ENCODE results near the gene WNT2. TPM values are rescaled to one million over a fixed set of nuclear protein-coding genes. Genes with fewer than 3 reads are reported as not detected.

Gene WNT2
- total and polyA plus RNA-seq, 7 donors = 0.01 to 0.47 (median 0.03) TPM; not detected in 4

GRCh38 chr7:117297606-117298005 is 25.3 kb downstream of the WNT2 start:
- H3K4me1 ChIP-seq = no peaks in the 10 kb centered on the region
- no peaks in the 10 kb centered on the region for H3K9me3 ChIP-seq
- TF ChIP-seq CTCF (IDR thresholded peaks at IDR 0.05) = no peak
- DNase-seq (no peak), ATAC-seq (no peak)
- 76 to 79% (median 79%) methylated on average over 12 of the region's 12 CpGs for WGBS, 3 donors
- no peaks in the 10 kb centered on the region for H3K27me3 ChIP-seq (ENCODE audit: insufficient read depth in 3 of 3, low read length in 2 of 3)
- H3K27ac ChIP-seq = no peak overlapping the region
- H3K36me3 ChIP-seq (ENCODE audit: insufficient read depth in 1 of 2, low read depth in 1 of 2) = no peaks in the 10 kb centered on the region
- intact Hi-C loops (cut with DNase I) = no loop called here
- no peak overlapping the region for H3K4me3 ChIP-seq

GRCh38 chr7:117296066-117296465 is 26.8 kb downstream of the WNT2 start:
- no peak overlapping the region for H3K27ac ChIP-seq
- no peaks in the 10 kb centered on the region for H3K9me3 ChIP-seq
- no peak for ATAC-seq
- no peaks in the 10 kb centered on the region for H3K4me1 ChIP-seq
- 37 to 49% (median 42%) methylated on average over 3 of the region's 3 CpGs for WGBS, 3 donors
- no peak for DNase-seq
- H3K27me3 ChIP-seq (ENCODE audit: insufficient read depth in 3 of 3, low read length in 2 of 3) = no peaks in the 10 kb centered on the region
- H3K36me3 ChIP-seq (ENCODE audit: insufficient read depth in 1 of 2, low read depth in 1 of 2) = no peaks in the 10 kb centered on the region
- no peak overlapping the region for H3K4me3 ChIP-seq
- intact Hi-C loops (cut with DNase I) = no loop called here
- TF ChIP-seq CTCF (IDR thresholded peaks at IDR 0.05) = no peak

- WGBS, 3 donors = 65 to 71% (median 68%) methylated on average over 5 of the region's 5 CpGs
- no peak for TF ChIP-seq CTCF (IDR thresholded peaks at IDR 0.05)
Observed at GRCh38 chr7:117285826-117286225, 37.0 kb downstream of the WNT2 start.

GRCh38 chr7:117284692-117285091 is 38.2 kb downstream of the WNT2 start:
- H3K9me3 ChIP-seq = no peaks in the 10 kb centered on the region
- H3K27ac ChIP-seq = no peak overlapping the region
- intact Hi-C loops (cut with DNase I) = no loop called here
- DNase-seq = no peak
- H3K27me3 ChIP-seq (ENCODE audit: insufficient read depth in 3 of 3, low read length in 2 of 3) = peaks cover 0 to 2% (median 0%) of the 10 kb centered on the region in 3 donors
- H3K4me1 ChIP-seq = no peaks in the 10 kb centered on the region
- no peak for ATAC-seq
- TF ChIP-seq CTCF (IDR thresholded peaks at IDR 0.05) = no peak
- no peaks in the 10 kb centered on the region for H3K36me3 ChIP-seq (ENCODE audit: insufficient read depth in 1 of 2, low read depth in 1 of 2)
- H3K4me3 ChIP-seq = no peak overlapping the region
- 89 to 90% (median 90%) methylated on average over 5 of the region's 5 CpGs for WGBS, 3 donors

More at GRCh38 chr7:117285826-117286225, 37.0 kb downstream of the WNT2 start:
- Histone ChIP-seq H3K27me3 (ENCODE audit: insufficient read depth in 3 of 3, low read length in 2 of 3) (peaks cover 0 to 3% (median 0%) of the 10 kb centered on the region in 3 donors), H3K4me1 (no peaks in the 10 kb centered on the region), H3K9me3 (no peaks in the 10 kb centered on the region), H3K27ac (no peak overlapping the region), H3K36me3 (ENCODE audit: insufficient read depth in 1 of 2, low read depth in 1 of 2) (no peaks in the 10 kb centered on the region), H3K4me3 (no peak overlapping the region)
- intact Hi-C loops (cut with DNase I) = no loop called here
- ATAC-seq = no peak
- DNase-seq = no peak

GRCh38 chr7:117283779-117284178 is 39.1 kb downstream of the WNT2 start:
- 80 to 87% (median 86%) methylated on average over 6 of the region's 6 CpGs for WGBS, 3 donors
- Histone ChIP-seq H3K4me3 (no peak overlapping the region), H3K4me1 (no peaks in the 10 kb centered on the region), H3K27me3 (ENCODE audit: insufficient read depth in 3 of 3, low read length in 2 of 3) (no peaks in the 10 kb centered on the region), H3K36me3 (ENCODE audit: insufficient read depth in 1 of 2, low read depth in 1 of 2) (no peaks in the 10 kb centered on the region), H3K9me3 (no peaks in the 10 kb centered on the region), H3K27ac (no peak overlapping the region)
- intact Hi-C loops (cut with DNase I) = no loop called here
- TF ChIP-seq CTCF (IDR thresholded peaks at IDR 0.05) = no peak
- no peak for DNase-seq
- ATAC-seq = no peak
